Testis (tissue), 3 donors: ENCODE measurements around the gene GMEB2. TPM values are rescaled to one million over a fixed set of nuclear protein-coding genes. Genes with fewer than 3 reads are reported as not detected.

Source experiments
- DNase-seq: peaks from one replicate; pipeline ENCODE4 v3.0.0-alpha.2; 2019
- H3K27ac ChIP-seq, 2 donors: fragments of 200-600 bp; sonication (generic); one replicate each; pipeline ENCODE4 v1.5.1; 2019
- H3K27me3 ChIP-seq: fragments of 200-600 bp; sonication (generic); one replicate; pipeline ENCODE4 v1.5.1; 2019
- H3K36me3 ChIP-seq: fragments of 200-600 bp; sonication (generic); one replicate; pipeline ENCODE4 v1.5.1; 2017; ENCODE audit warnings: low read depth; ENCODE audit errors: missing control alignments
- H3K4me1 ChIP-seq: fragments of 200-600 bp; sonication (generic); one replicate; pipeline ENCODE4 v1.5.1; 2019
- H3K4me3 ChIP-seq, 2 donors: fragments of 200-600 bp; sonication (generic); one replicate each; pipeline ENCODE4 v1.5.1; 2017 to 2019
- H3K9me3 ChIP-seq: fragments of 200-600 bp; sonication (generic); one replicate; pipeline ENCODE4 v1.5.1; 2017
- CTCF ChIP-seq, 3 experiments: fragments of 450-650 bp in 2 of 3; fragments of 200-600 bp in 1 of 3; sonication (generic) in 1 of 3; IDR thresholded peaks; one replicate each; pipeline ENCODE4 v1.5.1; 2016 to 2019; ENCODE audit warnings: antibody characterized with exemption in 3 of 3, mild to moderate bottlenecking in 2 of 3, moderate library complexity in 1 of 3
- POLR2A ChIP-seq: fragments of 450-650 bp; IDR thresholded peaks from one replicate; pipeline ENCODE4 v1.6.1; 2017; ENCODE audit warnings: antibody characterized with exemption, mild to moderate bottlenecking, moderate library complexity
- WGBS, 2 donors: methylation state at CpG; one replicate each; pipeline ENCODE4 v1.1.5; 2018; 5-methylcytosine and 5-hydroxymethylcytosine counted together
- intact Hi-C: fragments of 100-400 bp; cut with DNase I; formaldehyde crosslinking; loops from one replicate; pipeline ENCODE4 v1.15.1; 2023; ENCODE audit warnings: low total_unique reads
- polyA plus RNA-seq: library from polyadenylated mRNA; stranded (reverse); fragments of 350-450 nt; fragmentation: Illumina TruSeq; extraction: RNeasy Lipid Tissue Mini Kit (QIAGEN cat#74804); gene quantifications from one replicate; pipeline ENCODE4 v1.2.3, GENCODE V29; 2014; ENCODE audit warnings: low read depth, low replicate concordance; ENCODE audit not compliant: insufficient read depth
- total RNA-seq, 2 donors: library from RNA; depleted of rRNA; stranded (reverse); fragments of >200 nt; gene quantifications; one replicate each; pipeline ENCODE4 v1.2.3, GENCODE V29; 2016

GMEB2 gene
- total and polyA plus RNA-seq, 3 donors from 2014 or later = 20.3 to 33.1 (median 31.0) TPM

GRCh38 chr20:63619086-63619485 is 7.8 kb downstream of the GMEB2 start:
- H3K4me3 ChIP-seq = no peak overlapping the region
- H3K4me1 ChIP-seq = no peaks in the 10 kb centered on the region
- TF ChIP-seq CTCF (IDR thresholded peaks at IDR 0.05) (no peak), POLR2A (no peak)
- no peak for DNase-seq
- intact Hi-C loops = no loop called here
- no peaks in the 10 kb centered on the region for H3K9me3 ChIP-seq
- no peak overlapping the region for H3K27ac ChIP-seq
- H3K36me3 ChIP-seq = no peaks in the 10 kb centered on the region
- 93 to 98% methylated on average over 12 to 16 of the region's 16 CpGs for WGBS, 2 donors
- no peaks in the 10 kb centered on the region for H3K27me3 ChIP-seq

GRCh38 chr20:63618291-63618980 is 8.5 kb downstream of the GMEB2 start:
- no peaks in the 10 kb centered on the region for H3K4me1 ChIP-seq
- WGBS, 2 donors = 86 to 94% methylated on average over 10 to 11 of the region's 11 CpGs
- H3K27ac ChIP-seq = no peak overlapping the region
- H3K9me3 ChIP-seq = no peaks in the 10 kb centered on the region
- DNase-seq = no peak
- H3K4me3 ChIP-seq = no peak overlapping the region
- intact Hi-C loops = no loop called here
- TF ChIP-seq POLR2A (no peak), CTCF (IDR thresholded peaks at IDR 0.05) (no peak)
- H3K36me3 ChIP-seq = no peaks in the 10 kb centered on the region
- no peaks in the 10 kb centered on the region for H3K27me3 ChIP-seq

GRCh38 chr20:63617876-63618265 is 9.0 kb downstream of the GMEB2 start:
- intact Hi-C loops = no loop called here
- 87 to 97% methylated on average over 8 of the region's 8 CpGs for WGBS, 2 donors

GRCh38 chr20:63617092-63617875 is 9.6 kb downstream of the GMEB2 start:
- TF ChIP-seq POLR2A = no peak
- TF ChIP-seq CTCF (IDR thresholded peaks at IDR 0.05) = no peak
- intact Hi-C loops = no loop called here

More at GRCh38 chr20:63617876-63618265, 9.0 kb downstream of the GMEB2 start:
- no peaks in the 10 kb centered on the region for H3K4me1 ChIP-seq
- no peaks in the 10 kb centered on the region for H3K9me3 ChIP-seq
- no peak for TF ChIP-seq CTCF (IDR thresholded peaks at IDR 0.05)
- no peak for TF ChIP-seq POLR2A
- H3K27me3 ChIP-seq = no peaks in the 10 kb centered on the region
- H3K36me3 ChIP-seq = no peaks in the 10 kb centered on the region
- no peak overlapping the region for H3K4me3 ChIP-seq
- DNase-seq = no peak
- no peak overlapping the region for H3K27ac ChIP-seq

More at GRCh38 chr20:63617092-63617875, 9.6 kb downstream of the GMEB2 start:
- Histone ChIP-seq H3K9me3 (no peaks in the 10 kb centered on the region), H3K27me3 (no peaks in the 10 kb centered on the region), H3K4me1 (no peaks in the 10 kb centered on the region), H3K4me3 (no peak overlapping the region), H3K36me3 (no peaks in the 10 kb centered on the region), H3K27ac (no peak overlapping the region)
- DNase-seq = no peak
- WGBS, 2 donors = 93 to 95% methylated on average over 11 to 41 of the region's 41 CpGs
